ENCODE measurements around the gene HDAC9.

The HDAC9 gene

DNA sequence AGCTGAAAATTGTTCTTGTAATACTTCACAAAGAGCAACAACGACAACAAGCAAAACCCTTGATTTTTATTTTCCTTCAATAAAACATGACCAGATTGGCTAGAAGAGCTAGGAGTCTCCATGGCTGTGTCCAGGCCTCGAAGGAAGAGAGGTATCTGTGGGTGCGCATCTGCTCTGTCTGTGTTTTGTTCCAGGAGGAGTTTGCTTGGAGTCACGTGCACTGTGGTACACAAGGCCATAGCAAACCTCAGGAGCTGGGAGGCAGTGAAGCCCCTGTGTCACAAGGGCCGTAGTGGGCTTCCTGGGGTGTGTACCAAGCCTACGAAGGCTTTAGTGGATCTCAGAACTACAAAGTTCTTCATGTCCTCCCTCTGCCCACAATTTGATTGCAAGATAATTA lies 350.2 kb downstream of the HDAC9 start:
- no peak for DNase-seq (ENCODE audit: low read depth)

DNA sequence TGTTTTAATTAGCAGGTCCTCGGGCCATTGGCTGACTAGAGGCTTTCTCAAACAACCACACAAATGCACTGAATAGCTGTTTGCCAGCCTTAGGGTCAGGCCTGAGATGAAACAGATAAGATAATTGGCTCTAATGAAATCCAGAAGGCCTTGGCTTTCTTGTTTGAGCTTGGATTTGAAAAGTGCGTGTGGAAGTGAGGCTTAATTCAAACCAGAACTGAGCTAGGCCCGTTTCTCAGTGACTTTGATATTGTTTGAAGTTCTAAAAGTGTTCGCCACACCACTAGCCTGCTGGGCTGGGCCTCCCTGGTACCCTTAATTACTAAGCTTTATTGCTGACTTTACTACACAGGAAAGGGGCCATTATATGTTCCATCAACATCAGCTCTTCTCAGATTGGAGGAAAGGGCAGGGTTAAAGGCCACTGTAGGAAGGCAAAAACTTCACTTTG lies 351.2 kb downstream of the HDAC9 start:
- DNase-seq (ENCODE audit: low read depth): no peak

DNA sequence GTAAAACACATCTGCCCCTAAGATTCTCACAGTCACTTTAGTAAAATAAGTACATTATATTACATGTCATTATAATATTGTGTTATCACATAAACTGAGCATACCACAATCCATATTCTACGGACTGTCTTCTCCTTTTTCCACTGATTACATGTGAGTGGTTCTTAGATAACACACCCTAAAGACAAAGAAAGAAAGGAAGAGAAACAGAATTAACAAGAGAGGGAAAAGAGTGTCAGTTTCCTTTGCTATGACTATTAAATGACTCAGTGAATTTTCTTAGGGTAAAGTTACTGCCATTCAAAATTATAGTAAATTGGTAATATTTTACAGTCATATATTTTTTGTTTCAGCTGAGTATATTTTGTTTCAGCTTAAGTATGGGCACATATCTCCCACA lies 353.6 kb downstream of the HDAC9 start:
- no peak for DNase-seq (ENCODE audit: low read depth)

DNA sequence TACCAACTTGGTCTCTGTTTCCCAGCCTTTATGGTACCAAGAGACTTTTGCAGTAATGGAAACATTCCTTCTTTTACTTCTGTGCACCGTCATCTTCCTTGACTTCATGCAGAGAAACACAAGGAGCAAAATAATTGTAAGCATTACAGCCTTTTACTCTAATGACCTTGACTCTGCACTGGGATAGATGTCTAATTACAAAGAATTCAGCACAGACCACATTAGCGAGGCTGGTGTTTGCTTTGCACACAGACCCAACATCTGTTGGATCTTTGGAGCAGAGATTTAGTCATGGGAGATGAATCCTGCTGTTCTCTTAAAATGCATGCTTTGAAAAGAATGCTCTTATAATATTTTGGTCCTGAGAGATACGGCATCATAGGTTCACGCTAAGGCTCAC lies 360.2 kb downstream of the HDAC9 start:
- DNase-seq (ENCODE audit: low read depth): no peak

DNA sequence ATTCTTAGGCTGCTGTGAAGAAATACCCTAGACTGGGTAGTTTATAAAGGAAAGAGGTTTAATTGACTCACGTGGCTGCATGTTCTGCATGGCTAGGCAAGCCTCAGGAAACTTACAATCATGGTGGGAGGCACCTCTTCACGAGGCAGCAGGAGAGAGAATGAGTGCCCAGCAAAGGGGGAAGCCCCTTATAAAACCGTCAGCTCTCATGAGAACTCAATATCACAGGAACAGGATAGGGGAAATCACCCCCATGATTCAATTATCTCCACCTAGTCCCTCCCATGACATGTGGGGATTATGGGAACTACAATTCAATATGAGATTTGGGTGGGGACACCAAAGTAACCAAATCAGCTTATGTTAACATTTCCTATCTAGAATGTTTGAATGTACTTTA lies 362.7 kb downstream of the HDAC9 start:
- DNase-seq (ENCODE audit: low read depth): no peak

DNA sequence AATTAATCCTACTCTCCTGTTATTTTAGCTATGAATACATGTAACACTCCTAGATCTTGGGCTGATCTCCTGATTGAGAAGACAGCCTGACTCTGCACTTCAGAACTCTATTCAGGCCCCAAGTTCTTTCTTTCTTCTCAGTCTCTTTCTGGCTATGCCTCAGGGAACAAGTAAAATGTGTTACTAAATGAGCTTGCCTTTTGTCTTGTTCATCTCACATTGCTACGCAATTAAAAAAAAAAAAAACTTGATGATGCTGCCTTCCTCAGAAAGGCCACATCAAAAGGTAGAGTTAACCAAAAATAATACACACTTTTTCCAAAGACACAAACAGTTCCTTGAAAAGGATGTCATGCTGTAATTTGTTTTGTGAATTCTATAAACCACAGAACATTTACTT lies 363.8 kb downstream of the HDAC9 start:
- no peak for DNase-seq (ENCODE audit: low read depth)

DNA sequence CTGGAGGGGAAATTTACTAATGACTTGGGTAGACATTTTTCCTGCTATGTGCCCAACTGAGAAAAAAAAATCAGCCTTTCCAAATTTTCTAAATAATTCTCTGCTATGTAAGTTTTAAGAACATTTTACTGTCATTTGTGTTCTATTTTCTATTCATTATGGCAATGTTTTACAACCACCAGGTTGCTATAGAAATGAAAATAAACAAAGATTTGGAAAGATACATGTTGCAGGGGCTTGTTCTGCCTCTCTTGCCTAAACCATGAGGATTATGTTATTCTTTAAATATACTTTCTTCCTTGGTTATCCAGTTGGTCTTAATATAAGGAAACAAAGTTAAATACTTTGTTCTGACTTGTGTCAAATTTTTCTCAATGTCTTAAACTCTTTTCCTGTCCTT lies 364.7 kb downstream of the HDAC9 start:
- no peak for DNase-seq (ENCODE audit: low read depth)

DNA sequence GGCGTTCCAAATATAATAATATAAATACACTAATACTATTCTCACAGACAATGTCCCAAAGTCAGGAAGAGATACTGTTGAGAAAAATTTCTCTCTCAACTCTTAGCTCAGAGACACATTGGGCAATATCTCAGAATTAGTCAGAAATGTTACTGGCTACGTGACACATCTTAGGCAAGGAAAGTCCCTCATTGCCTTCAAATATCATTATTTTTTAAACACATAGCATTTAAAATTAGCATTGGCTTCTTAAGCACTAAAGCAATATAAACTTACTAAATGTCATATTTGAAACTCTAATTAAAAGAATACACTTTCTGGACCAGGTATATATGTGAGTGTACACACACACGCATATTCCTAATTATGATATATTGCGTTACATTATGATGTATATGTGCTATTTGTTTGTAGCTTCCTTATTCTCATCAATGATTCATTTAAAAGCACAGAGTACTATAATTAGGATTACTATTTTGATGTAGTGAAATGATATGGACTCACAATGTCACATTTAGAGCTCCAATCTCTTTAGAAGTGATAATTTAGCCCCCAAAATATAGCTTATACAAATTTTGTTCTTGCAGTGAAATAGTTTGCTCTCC lies 366.1 kb downstream of the HDAC9 start:
- DNase-seq (ENCODE audit: low read depth): no peak

DNA sequence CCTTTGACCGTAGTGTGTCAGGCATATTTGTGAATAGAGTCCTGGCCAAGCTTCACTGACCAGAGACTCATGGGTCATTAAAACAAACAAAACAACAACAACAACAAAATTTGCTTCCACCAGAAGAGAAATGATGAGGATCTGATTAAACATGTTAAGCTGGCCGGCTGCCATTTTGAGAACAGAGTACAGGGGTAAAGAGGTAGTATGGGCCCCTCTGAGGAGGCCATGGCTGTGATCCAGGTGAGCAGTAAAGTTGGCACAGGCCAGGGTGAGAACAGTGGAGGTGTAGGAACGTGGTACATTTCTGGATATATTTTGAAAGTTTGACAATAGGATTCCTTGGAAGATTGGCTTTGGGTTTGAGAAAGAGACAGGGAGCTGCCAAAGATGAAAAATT lies 369.4 kb downstream of the HDAC9 start:
- DNase-seq (ENCODE audit: low read depth): no peak

DNA sequence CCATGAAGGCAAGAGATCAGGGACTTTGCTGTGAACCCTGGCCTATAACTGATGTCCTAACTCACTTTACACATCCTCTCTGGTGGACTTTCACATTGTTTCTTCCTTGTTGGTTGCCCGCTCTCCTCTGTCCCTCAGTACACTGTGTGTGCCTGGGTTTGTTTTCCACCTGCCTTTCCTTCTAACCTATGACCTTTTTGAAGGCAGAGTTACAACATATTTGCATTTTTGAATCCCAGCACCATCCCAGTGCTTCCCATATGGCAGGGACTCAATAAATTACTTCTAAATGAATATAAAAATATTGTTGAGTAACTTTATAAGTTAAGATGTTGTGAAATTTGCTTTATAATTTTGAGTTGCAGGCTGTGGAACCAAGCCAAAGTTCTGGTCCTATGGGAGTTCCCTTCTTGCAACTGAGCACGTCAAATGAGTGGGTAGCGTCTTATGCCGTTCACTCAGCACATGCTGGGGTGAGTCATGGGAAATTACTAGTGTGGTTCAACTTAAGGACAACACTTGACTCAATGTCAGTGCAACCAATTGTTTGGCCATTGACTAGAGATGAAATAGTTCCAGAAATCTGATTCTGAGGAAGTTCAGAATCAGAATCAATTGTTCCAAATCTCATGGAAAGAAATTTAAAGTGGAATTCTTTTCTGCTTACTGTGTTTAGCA lies 370.9 kb downstream of the HDAC9 start:
- DNase-seq (ENCODE audit: low read depth): no peak

DNA sequence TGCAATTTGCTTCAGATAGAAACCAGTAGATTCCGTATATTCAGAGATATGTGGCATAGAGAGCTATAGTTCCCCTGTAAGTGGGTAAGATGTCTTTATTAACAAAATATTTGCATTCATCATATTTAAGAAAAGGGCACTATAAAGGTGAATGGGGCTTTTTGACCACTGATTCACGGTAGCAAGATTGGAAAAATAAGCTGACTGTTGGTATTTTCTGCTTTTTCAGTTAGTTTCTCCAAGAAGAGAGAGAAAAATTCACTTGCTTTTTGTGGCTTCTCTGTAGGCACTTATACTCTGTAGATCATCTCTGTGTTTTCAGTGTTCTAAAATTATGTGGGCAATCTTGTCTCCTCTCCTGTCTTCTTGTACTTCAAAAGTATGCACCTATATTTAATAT lies 376.8 kb downstream of the HDAC9 start:
- no peak for DNase-seq (ENCODE audit: low read depth)

DNA sequence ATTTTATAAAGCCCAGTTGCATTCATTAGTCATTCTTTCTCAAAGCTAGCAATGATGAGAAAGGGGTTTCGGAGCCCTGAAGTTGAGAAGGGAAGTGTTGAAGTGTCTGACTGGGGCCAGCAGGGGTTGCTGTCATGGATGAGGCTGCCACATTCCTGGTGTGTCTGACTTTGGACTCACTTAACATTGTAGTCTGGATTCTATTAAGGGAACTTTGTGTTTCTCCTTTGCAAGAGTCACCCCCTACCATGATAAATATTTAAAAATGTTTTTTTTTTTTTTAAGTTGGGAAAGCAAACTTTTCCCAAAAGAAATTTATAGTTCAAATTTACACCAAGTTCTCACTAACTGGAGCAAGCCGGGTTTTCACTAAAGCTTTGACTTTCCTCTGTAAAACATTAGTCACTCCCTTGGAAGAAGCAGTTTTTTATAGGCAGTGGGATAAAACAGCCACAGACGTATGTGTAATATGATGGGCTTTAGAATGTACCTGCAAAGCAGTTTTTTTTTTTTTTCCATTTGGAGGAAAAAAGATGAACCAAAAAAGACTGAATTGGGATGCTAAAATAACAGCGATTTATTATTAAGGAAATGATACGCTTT lies 378.3 kb downstream of the HDAC9 start:
- no peak for DNase-seq (ENCODE audit: low read depth)

DNA sequence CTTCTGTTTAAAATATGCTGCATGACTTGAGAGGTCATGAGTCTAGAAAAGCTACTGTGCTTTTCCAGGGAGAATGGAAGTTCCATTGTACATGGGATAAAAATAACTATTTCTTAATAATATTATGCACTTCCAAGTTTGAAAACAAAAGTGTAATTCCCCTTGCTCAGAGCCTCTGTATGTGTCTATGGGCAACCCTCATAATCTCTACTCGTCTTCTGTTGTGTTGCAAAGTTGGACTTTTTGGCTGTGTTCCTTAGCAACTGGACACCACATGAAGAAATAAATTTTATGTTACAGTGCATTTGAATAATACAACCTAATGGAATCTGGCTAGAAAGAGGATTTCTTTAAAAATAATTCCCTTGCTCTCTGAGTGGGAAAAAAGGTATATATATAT lies 379.3 kb downstream of the HDAC9 start:
- no peak for DNase-seq (ENCODE audit: low read depth)

DNA sequence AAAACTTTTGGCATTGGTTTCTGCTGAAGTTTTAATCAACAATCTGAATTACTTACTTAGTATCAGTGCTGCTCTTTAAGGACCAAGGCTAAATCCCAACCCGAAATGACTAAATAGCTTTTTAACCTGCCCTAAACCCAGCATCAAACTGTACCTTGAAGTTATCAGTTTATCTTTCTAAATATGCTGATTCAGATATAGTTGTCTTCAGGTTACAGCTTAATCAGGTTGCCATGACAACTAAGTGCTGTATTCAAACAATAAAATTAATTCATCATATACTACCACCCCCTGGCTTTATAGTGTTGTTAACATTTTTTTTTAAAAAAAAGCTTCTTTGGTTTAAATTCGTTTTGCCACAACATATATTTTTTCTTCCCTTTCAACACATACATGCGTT lies 382.3 kb downstream of the HDAC9 start:
- no peak for DNase-seq (ENCODE audit: low read depth)

DNA sequence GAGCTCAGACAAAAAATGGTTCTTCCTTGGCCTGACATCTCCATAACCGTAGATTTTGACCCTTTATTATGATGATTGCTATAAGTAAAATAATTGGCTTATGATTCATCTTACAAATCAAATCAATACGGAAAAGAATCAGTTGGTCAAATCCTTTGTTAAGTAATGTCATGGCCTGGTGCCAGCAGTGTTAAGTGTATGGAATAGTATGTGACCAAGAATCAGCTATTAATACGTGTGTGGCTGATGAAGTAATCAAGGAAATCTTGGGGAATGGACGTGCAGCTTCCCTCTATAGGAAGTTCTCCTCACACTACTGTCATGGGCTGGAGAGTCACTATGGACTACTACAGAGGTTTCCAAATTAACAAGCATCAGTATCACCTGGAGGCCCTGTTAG lies 391.3 kb downstream of the HDAC9 start:
- no peak for DNase-seq (ENCODE audit: low read depth)

DNA sequence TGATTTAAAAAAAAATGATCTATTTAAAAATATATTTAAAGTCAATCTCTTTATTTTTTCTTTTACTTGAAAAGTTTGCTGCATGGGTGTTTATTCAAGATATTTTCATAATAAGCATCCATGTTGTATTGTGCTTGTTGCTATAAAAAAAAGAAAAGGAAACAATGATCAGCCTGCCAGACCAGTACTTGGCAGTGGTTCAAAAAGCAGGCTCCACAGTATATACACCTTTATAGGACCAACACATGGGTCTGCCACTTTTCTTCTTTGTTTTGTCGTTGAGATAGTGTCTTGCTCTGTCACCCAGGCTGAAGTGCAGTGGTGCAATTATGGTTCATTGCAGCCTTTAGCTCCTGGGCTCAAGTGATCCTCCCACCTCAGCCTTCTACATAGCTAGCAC lies 393.9 kb downstream of the HDAC9 start:
- DNase-seq (ENCODE audit: low read depth): no peak

DNA sequence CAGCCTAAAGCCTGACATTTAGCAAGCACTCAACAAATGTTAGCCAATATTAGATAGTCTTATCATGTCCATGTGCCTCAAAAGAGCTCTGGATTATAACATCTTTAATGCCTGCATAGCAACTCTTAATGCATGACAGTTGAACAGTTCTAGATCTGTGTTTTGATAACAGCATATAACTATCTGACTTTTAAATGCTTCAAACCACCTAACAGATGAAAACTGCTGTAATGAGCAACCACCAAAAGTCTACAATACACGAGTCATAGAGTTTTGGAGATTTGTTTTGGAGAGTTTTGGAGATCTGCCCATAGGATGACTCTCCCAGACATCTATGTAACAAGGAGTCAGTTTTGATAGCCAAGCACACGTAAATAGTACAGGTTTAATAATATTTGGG lies 394.6 kb downstream of the HDAC9 start:
- DNase-seq (ENCODE audit: low read depth): no peak

DNA sequence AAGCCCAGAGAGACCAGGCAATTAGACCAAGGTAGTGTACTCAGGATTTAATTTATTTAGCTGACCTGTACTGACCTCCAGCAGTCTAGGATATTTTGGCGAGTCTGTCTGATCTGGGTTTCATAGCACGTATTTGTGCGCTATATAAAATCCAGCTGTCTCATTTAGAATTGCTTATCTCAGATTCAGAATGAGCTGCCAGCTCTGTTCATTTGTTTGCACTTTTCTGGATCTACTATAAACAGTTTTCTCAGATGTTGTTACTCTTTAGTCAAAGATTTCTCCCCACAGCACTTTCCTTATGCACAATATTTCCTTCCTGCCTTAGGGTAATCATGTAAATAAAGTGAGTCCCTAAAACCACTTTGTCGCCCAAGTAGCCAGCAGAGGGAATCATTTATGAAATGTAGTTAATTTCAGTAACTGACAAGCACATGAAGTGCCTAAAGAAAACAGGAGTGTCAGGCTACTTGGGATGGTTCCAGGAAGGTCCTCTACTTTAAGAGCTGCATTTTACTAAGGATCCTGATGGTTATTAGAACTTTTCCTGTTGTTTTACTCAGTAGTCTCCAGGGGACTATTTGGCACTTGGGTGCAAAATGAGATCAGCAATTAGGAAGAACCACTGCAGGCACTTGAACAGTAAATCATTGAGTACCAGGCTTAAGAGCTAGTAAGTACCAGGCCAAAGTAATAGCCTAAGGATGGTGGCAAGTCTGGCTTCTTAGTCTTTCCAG lies 395.5 kb downstream of the HDAC9 start:
- no peak for DNase-seq (ENCODE audit: low read depth)

DNA sequence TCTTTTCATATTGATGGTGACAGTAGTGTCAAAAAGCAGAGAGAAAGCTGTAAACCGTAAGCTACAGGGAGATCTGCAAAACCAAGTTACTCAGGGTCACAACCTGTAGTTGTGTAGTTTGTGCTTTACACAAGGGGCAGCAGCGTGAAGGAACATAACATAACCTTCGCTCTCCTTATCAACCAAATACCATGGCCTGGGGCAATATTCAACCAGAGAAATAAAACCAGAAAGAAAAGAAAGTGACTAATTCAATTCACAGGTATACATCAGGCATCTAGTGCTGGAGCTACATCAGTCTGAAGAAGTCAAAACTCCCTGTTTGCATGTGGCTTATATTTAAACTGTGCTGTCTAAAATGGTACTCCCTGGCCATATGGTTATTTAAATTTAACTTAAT lies 397.6 kb downstream of the HDAC9 start:
- no peak for DNase-seq (ENCODE audit: low read depth)

DNA sequence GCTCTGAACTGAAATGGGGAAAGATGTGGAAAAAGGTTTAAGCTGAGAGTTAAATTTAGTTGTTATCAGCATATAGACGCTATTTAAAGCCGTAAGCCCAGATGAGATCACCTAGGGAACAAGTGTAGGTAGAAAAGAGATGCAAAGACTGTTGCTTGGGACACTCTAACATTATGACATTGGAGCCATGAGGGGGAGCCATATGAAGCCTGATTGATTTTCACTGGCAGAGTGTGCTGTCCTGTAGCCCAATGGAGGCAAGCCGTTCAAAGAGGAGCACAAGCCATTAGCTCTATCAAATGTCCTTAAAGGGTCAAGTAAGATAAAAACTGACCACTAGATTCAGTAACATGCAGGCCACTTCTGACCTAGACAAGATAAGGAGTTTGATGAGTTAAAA lies 398.6 kb downstream of the HDAC9 start:
- DNase-seq (ENCODE audit: low read depth): no peak

DNA sequence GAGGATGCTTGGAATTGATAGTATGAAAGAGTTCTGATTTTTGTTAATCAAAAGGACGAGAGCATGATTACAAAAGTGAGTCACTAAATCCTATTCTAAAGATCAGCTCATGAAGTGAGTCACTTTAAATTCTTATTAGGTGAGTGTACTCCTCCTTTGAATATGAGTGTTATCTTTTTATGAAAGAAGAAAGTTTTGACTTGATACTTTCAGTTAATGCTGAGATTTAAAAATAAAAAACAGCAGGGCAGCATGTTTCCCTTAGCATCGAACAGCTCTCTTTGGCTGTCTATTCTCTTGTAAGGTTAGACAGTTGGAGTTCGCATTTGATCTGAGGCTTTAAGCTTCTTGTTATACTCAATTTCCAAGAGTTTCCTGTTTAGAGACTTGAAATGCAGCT lies 399.9 kb downstream of the HDAC9 start:
- DNase-seq (ENCODE audit: low read depth): no peak

DNA sequence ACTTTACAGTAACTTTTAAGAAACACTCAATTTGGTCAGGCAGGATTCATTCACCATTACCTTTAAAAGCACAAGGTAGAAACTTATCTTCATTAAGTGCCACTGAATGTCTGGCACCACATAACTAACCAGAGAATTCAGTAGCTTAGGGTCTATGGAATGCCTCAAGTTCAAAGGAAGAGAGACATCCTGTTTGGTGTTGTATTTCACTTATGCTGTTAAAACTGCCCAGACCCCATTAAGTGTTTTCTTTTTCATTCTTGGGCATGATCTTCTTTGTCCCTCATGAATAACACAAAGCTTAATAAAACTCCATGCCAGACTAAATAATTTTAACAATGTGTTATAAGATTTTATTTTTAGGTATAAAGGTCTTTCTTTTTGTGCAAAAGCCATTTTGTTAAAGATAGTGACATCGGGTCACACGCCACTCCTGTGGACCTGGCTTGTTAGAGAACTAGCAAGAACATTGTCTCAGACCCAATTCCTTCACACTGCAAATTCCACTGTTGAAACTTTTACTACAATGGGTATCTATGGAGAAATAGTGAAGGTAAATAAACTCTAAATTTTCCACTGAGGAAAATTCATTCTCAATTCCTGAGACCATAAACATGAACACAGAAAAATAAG lies 400.9 kb downstream of the HDAC9 start:
- no peak for DNase-seq (ENCODE audit: low read depth)

DNA sequence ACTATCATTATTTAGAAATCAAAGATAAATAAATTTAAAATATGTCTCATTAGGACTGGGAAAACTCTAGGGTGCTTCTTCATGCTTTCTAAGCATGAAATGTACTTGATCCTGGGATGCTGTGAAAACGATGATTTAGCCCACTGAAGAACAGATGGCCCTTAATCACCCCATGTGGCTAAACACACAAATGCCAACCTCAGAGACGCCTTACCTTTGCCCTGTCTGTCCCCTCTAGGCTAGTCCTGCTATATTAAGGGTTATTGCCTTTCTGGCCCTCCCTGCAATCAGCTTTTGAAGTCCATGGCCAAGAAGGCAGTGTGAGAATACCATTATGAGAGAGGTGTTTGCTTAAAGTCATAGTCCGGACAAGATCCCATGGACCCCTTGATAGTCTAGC lies 404.7 kb downstream of the HDAC9 start:
- no peak for DNase-seq (ENCODE audit: low read depth)

All from stimulated activated CD8-positive, alpha-beta memory T cell treated with anti-CD3 and anti-CD28 coated beads, Interleukin-12 subunit alpha, Interleukin-12 subunit beta, amount 100 ng/mL, for 1 hour (primary cell).